KMS-11 (cell line): ENCODE results near the gene MYO15A.

ENCODE experiments used
- H2AFZ ChIP-seq: fragments of 200-600 bp; sonication (generic); 2 replicates; pipeline ENCODE4 v1.6.1; 2016; ENCODE audit warnings: antibody characterized with exemption, mixed run types, low read depth
- H3K27ac ChIP-seq: fragments of 200-600 bp; sonication (generic); 2 replicates; pipeline ENCODE4 v1.6.1; 2016; ENCODE audit warnings: mild to moderate bottlenecking, mixed run types
- H3K27me3 ChIP-seq: fragments of 200-600 bp; sonication (generic); 2 replicates; pipeline ENCODE4 v1.6.1; 2017; ENCODE audit warnings: mild to moderate bottlenecking, low read depth, mixed run types, moderate library complexity; ENCODE audit not compliant: insufficient read depth
- H3K36me3 ChIP-seq: fragments of 200-600 bp; sonication (generic); 2 replicates; pipeline ENCODE4 v1.6.1; 2017; ENCODE audit warnings: mild to moderate bottlenecking, mixed run types; ENCODE audit not compliant: insufficient read depth
- H3K4me1 ChIP-seq: fragments of 200-600 bp; sonication (generic); 2 replicates; pipeline ENCODE4 v1.6.1; 2016; ENCODE audit warnings: mild to moderate bottlenecking, low read depth, mixed run types; ENCODE audit not compliant: poor library complexity, severe bottlenecking
- H3K4me2 ChIP-seq: fragments of 200-600 bp; sonication (generic); 2 replicates; pipeline ENCODE4 v1.7.0; 2016; ENCODE audit warnings: mild to moderate bottlenecking, mixed run types
- H3K4me3 ChIP-seq: fragments of 200-600 bp; sonication (generic); IDR thresholded peaks from 2 replicates; pipeline ENCODE4 v1.6.1; 2017; ENCODE audit warnings: low read depth, low read length, mixed read lengths; ENCODE audit not compliant: insufficient read depth
- H3K79me2 ChIP-seq: fragments of 200-600 bp; sonication (generic); 2 replicates; pipeline ENCODE4 v1.6.1; 2016; ENCODE audit warnings: low read depth, mixed run types; ENCODE audit not compliant: insufficient read depth
- H3K9ac ChIP-seq: fragments of 200-600 bp; sonication (generic); 2 replicates; pipeline ENCODE4 v1.6.1; 2016; ENCODE audit warnings: mild to moderate bottlenecking, mixed run types
- H4K20me1 ChIP-seq: fragments of 200-600 bp; sonication (generic); 2 replicates; pipeline ENCODE4 v1.6.1; 2016; ENCODE audit warnings: mild to moderate bottlenecking, mixed run types; ENCODE audit not compliant: insufficient read depth
- CTCF ChIP-seq: fragments of 200-600 bp; sonication (generic); conservative IDR thresholded peaks from 2 replicates; pipeline ENCODE4 v1.6.1; 2017; ENCODE audit warnings: low read depth, mild to moderate bottlenecking, antibody characterized with exemption, low read length, moderate library complexity, mixed read lengths

MYO15A gene

GRCh38 chr17:18074566-18075272 lies 33.8 kb upstream of the MYO15A start:
- H3K4me1 ChIP-seq, result no peaks in the 10 kb centered on the region
- no peak for TF ChIP-seq CTCF
- no peak overlapping the region for H3K4me3 ChIP-seq
- H3K79me2 ChIP-seq, result no peaks in the 10 kb centered on the region
- no peak overlapping the region for H3K4me2 ChIP-seq
- H2AFZ ChIP-seq, result no peak overlapping the region
- H3K36me3 ChIP-seq, result no peaks in the 10 kb centered on the region
- H3K27me3 ChIP-seq, result no peaks in the 10 kb centered on the region
- H4K20me1 ChIP-seq, result no peaks in the 10 kb centered on the region
- H3K9ac ChIP-seq, result no peak overlapping the region
- no peak overlapping the region for H3K27ac ChIP-seq

- TF ChIP-seq CTCF, result no peak
- Histone ChIP-seq H3K4me2 (no peak overlapping the region), H3K4me3 (no peak overlapping the region), H4K20me1 (no peaks in the 10 kb centered on the region), H2AFZ (no peak overlapping the region), H3K4me1 (no peaks in the 10 kb centered on the region), H3K27ac (no peak overlapping the region), H3K79me2 (no peaks in the 10 kb centered on the region), H3K27me3 (no peaks in the 10 kb centered on the region), H3K36me3 (no peaks in the 10 kb centered on the region), H3K9ac (no peak overlapping the region)
Observed at GRCh38 chr17:18076936-18077335, 31.6 kb upstream of the MYO15A start.

- Histone ChIP-seq H3K27ac (no peak overlapping the region), H3K79me2 (no peaks in the 10 kb centered on the region), H3K4me1 (no peaks in the 10 kb centered on the region), H4K20me1 (no peaks in the 10 kb centered on the region), H3K4me2 (no peak overlapping the region), H3K36me3 (no peaks in the 10 kb centered on the region), H3K9ac (no peak overlapping the region), H3K4me3 (no peak overlapping the region), H2AFZ (no peak overlapping the region), H3K27me3 (no peaks in the 10 kb centered on the region)
- TF ChIP-seq CTCF, result no peak
Observed at GRCh38 chr17:18079543-18079942, 29.0 kb upstream of the MYO15A start.

- Histone ChIP-seq H3K36me3 (no peaks in the 10 kb centered on the region), H3K4me3 (no peak overlapping the region), H3K9ac (no peak overlapping the region), H3K79me2 (peaks cover 15% of the 10 kb centered on the region), H3K27ac (no peak overlapping the region), H3K4me2 (no peak overlapping the region), H4K20me1 (no peaks in the 10 kb centered on the region), H2AFZ (no peak overlapping the region), H3K4me1 (no peaks in the 10 kb centered on the region), H3K27me3 (no peaks in the 10 kb centered on the region)
- no peak for TF ChIP-seq CTCF
Observed at GRCh38 chr17:18084256-18084655, 24.3 kb upstream of the MYO15A start.
